H9 (cell line): ENCODE data around the gene RASGRF2. TPM values are rescaled to one million over a fixed set of nuclear protein-coding genes. Genes with fewer than 3 reads are reported as not detected.

Source experiments
- DNase-seq: peaks from one replicate; pipeline ENCODE4 v3.0.0-alpha.2; 2017
- H2AFZ ChIP-seq: one replicate; pipeline ENCODE4 v1.6.1; 2013; ENCODE audit warnings: mild to moderate bottlenecking, low read length, control low read depth, moderate library complexity
- H2AK5ac ChIP-seq: 2 replicates; pipeline ENCODE4 v1.6.1; 2013; ENCODE audit warnings: low read length, control low read depth, mixed read lengths; ENCODE audit not compliant: insufficient read length
- H2BK120ac ChIP-seq: one replicate; pipeline ENCODE4 v1.6.1; 2013; ENCODE audit warnings: low read depth, mild to moderate bottlenecking, low read length, control low read depth, inconsistent platforms; ENCODE audit not compliant: poor library complexity, severe bottlenecking
- H2BK12ac ChIP-seq: 2 replicates; pipeline ENCODE4 v1.6.1; 2013; ENCODE audit warnings: low read length, control low read depth, mixed read lengths, low read depth; ENCODE audit not compliant: insufficient read length
- H2BK15ac ChIP-seq: 2 replicates; pipeline ENCODE4 v1.6.1; 2013; ENCODE audit warnings: low read depth, low read length, control low read depth
- H2BK20ac ChIP-seq: one replicate; pipeline ENCODE4 v1.6.1; 2013; ENCODE audit warnings: low read depth, mild to moderate bottlenecking, low read length, control low read depth, inconsistent platforms; ENCODE audit not compliant: poor library complexity, severe bottlenecking
- H2BK5ac ChIP-seq: 2 replicates; pipeline ENCODE4 v1.6.1; 2013; ENCODE audit warnings: low read length, control low read depth, mixed read lengths; ENCODE audit not compliant: insufficient read length
- H3K14ac ChIP-seq: 2 replicates; pipeline ENCODE4 v1.6.1; 2013; ENCODE audit warnings: low read length, control low read depth; ENCODE audit not compliant: insufficient read depth
- H3K18ac ChIP-seq: 2 replicates; pipeline ENCODE4 v1.6.1; 2013; ENCODE audit warnings: low read depth, mild to moderate bottlenecking, mixed read lengths, low read length, control low read depth; ENCODE audit not compliant: insufficient read length
- H3K23ac ChIP-seq: 2 replicates; pipeline ENCODE4 v1.6.1; 2013; ENCODE audit warnings: low read length, control low read depth, mixed read lengths, low read depth; ENCODE audit not compliant: insufficient read length
- H3K23me2 ChIP-seq: 2 replicates; pipeline ENCODE4 v1.6.1; 2013; ENCODE audit warnings: low read depth, mild to moderate bottlenecking, mixed read lengths, low read length, control low read depth; ENCODE audit not compliant: insufficient read length, poor library complexity, severe bottlenecking
- H3K27ac ChIP-seq: 2 replicates; pipeline ENCODE4 v1.5.1; 2013; ENCODE audit warnings: low read length, control low read depth, mixed read lengths, low read depth; ENCODE audit not compliant: insufficient read length
- H3K27me3 ChIP-seq: 2 replicates; pipeline ENCODE4 v1.6.1; 2013; ENCODE audit warnings: low read length, control low read depth, inconsistent platforms; ENCODE audit not compliant: insufficient read depth
- H3K4ac ChIP-seq: 2 replicates; pipeline ENCODE4 v1.6.1; 2013; ENCODE audit warnings: low read depth, mild to moderate bottlenecking, control low read depth, inconsistent platforms, low read length, moderate library complexity
- H3K4me1 ChIP-seq: 2 replicates; pipeline ENCODE4 v1.6.1; 2013; ENCODE audit warnings: low read length, control low read depth, inconsistent platforms; ENCODE audit not compliant: insufficient read depth
- H3K4me2 ChIP-seq: 2 replicates; pipeline ENCODE4 v1.6.1; 2013; ENCODE audit warnings: low read length, control low read depth, mixed read lengths; ENCODE audit not compliant: insufficient read length, insufficient read depth
- H3K56ac ChIP-seq: 2 replicates; pipeline ENCODE4 v1.6.1; 2013; ENCODE audit warnings: low read depth, mild to moderate bottlenecking, mixed read lengths, low read length, control low read depth; ENCODE audit not compliant: insufficient read length
- H3K79me1 ChIP-seq: 2 replicates; pipeline ENCODE4 v1.6.1; 2013; ENCODE audit warnings: low read depth, mild to moderate bottlenecking, moderate library complexity, low read length, control low read depth, inconsistent platforms; ENCODE audit not compliant: insufficient read depth, poor library complexity, severe bottlenecking
- H3K79me2 ChIP-seq: 2 replicates; pipeline ENCODE4 v1.6.1; 2013; ENCODE audit warnings: low read length, control low read depth, inconsistent platforms; ENCODE audit not compliant: insufficient read depth
- H3K9ac ChIP-seq: 2 replicates; pipeline ENCODE4 v1.6.1; 2013; ENCODE audit warnings: low read length, control low read depth, mixed read lengths; ENCODE audit not compliant: insufficient read length; ENCODE audit errors: extremely low read depth
- H3K9me3 ChIP-seq: one replicate; pipeline ENCODE4 v1.6.1; 2013; ENCODE audit warnings: low read depth, low read length, inconsistent platforms; ENCODE audit not compliant: control insufficient read depth
- H3T11ph ChIP-seq: one replicate; pipeline ENCODE4 v1.6.1; 2013; ENCODE audit warnings: mild to moderate bottlenecking, low read length, control low read depth, inconsistent platforms
- H4K20me1 ChIP-seq: one replicate; pipeline ENCODE4 v1.6.1; 2013; ENCODE audit not compliant: control insufficient read depth, insufficient read length, insufficient read depth
- H4K5ac ChIP-seq: 2 replicates; pipeline ENCODE4 v1.6.1; 2013; ENCODE audit warnings: low read depth, mild to moderate bottlenecking, mixed read lengths, low read length, control low read depth; ENCODE audit not compliant: insufficient read length
- H4K8ac ChIP-seq: replicated peaks from 2 replicates; pipeline ENCODE4 v1.6.1; 2013; ENCODE audit warnings: low read length, control low read depth, mixed read lengths, low read depth; ENCODE audit not compliant: insufficient read length
- H4K91ac ChIP-seq: 2 replicates; pipeline ENCODE4 v1.6.1; 2013; ENCODE audit warnings: low read depth, mild to moderate bottlenecking, moderate library complexity, mixed read lengths, low read length, control low read depth; ENCODE audit not compliant: insufficient read length
- H3K27ac Mint-ChIP-seq, 3 experiments: 2 replicates in 2 of 3; 3 replicates in 1 of 3; pipeline ENCODE4 v1.8.0; 2020 to 2021; ENCODE audit warnings: mixed read lengths in 3 of 3, mild to moderate bottlenecking in 1 of 3, moderate library complexity in 1 of 3
- H3K27me3 Mint-ChIP-seq: 2 replicates; pipeline ENCODE4 v1.8.0; 2021; ENCODE audit warnings: low read depth, mild to moderate bottlenecking, moderate library complexity, mixed read lengths
- H3K36me3 Mint-ChIP-seq, 3 experiments: 2 replicates in 2 of 3; 3 replicates in 1 of 3; pipeline ENCODE4 v1.8.0; 2020 to 2021; ENCODE audit warnings: low read depth in 3 of 3, mixed read lengths in 3 of 3; ENCODE audit not compliant: insufficient read depth in 1 of 3
- H3K4me1 Mint-ChIP-seq, 2 experiments: 2 replicates each; pipeline ENCODE4 v1.8.0; 2020; ENCODE audit warnings: mixed read lengths in 2 of 2
- H3K4me3 Mint-ChIP-seq, 2 experiments: 2 replicates in 1 of 2; 3 replicates in 1 of 2; pipeline ENCODE4 v1.8.0; 2020 to 2021; ENCODE audit warnings: mild to moderate bottlenecking in 2 of 2, mixed read lengths in 2 of 2, moderate library complexity in 1 of 2
- H3K9me3 Mint-ChIP-seq, 2 experiments: 2 replicates in 1 of 2; 3 replicates in 1 of 2; pipeline ENCODE4 v1.8.0; 2020; ENCODE audit warnings: mild to moderate bottlenecking in 2 of 2, mixed read lengths in 2 of 2, moderate library complexity in 1 of 2
- WGBS: extraction: QIAGEN DNeasy Blood & Tissue Kit; methylation state at CpG from one replicate; pipeline ENCODE4 v1.1.7; 2013; ENCODE audit warnings: missing lambda C conversion rate, low lambda C conversion rate, mixed read lengths; ENCODE audit not compliant: insufficient read length; ENCODE audit errors: extremely low coverage; 5-methylcytosine and 5-hydroxymethylcytosine counted together
- total RNA-seq: library from RNA; stranded (reverse); gene quantifications from 2 replicates; pipeline ENCODE4 v1.2.1, GENCODE V29; 2021
- TF ChIP-seq, protein P1 (sequence below): fragments of 200-600 bp; sonication (generic); conservative IDR thresholded peaks from 3 replicates; pipeline ENCODE4 v1.8.0; 2021; ENCODE audit warnings: antibody characterized with exemption, mild to moderate bottlenecking

RASGRF2 gene
- total RNA-seq, 1 experiment from 2014 or later: 13.5 TPM

DNA sequence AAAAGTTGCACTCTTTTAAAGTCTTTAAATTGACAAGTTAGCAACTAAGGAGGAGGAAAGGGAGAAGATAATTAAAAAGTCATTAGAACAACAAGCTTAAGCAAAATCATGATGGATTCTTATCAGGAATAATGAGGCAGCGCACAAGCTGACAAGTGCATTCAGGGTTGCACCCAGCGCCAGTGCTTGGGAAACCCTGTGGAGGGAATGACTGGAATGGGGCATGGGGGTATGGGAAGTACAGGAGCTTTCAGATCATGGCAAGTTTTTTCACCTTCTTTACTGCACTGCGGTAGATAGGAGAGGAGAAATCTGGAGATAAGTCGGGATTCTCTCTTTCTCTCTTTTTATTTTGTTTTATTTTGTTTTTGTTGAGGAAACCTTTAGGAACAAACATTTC lies 155.1 kb downstream of the RASGRF2 start:
- H2AFZ ChIP-seq: no peak overlapping the region
- H3K4ac ChIP-seq: no peak overlapping the region
- H2BK20ac ChIP-seq: no peak overlapping the region
- no peak overlapping the region for H3K14ac ChIP-seq
- no peak overlapping the region for H2BK12ac ChIP-seq
- H3K79me1 ChIP-seq: no peaks in the 10 kb centered on the region
- H3T11ph ChIP-seq: no peak overlapping the region
- DNase-seq: no peak
- Mint-ChIP-seq H3K4me3 (no peak overlapping the region), H3K4me1 (peaks cover 8 to 10% of the 10 kb centered on the region in 2 experiments), H3K36me3 (peaks cover 0 to 12% (median 0%) of the 10 kb centered on the region in 3 experiments; a peak in 2 of 7 replicates), H3K9me3 (no peaks in the 10 kb centered on the region), H3K27me3 (no peaks in the 10 kb centered on the region), H3K27ac (peak overlapping the region in 1 of 3 experiments; percentile 35; a peak in 1 of 7 replicates)
- no peaks in the 10 kb centered on the region for H3K4me1 ChIP-seq
- no peak overlapping the region for H4K8ac ChIP-seq
- H4K5ac ChIP-seq: no peak overlapping the region
- no peaks in the 10 kb centered on the region for H3K9me3 ChIP-seq
- no peak overlapping the region for H3K56ac ChIP-seq
- no peaks in the 10 kb centered on the region for H3K23me2 ChIP-seq
- no peak overlapping the region for H4K91ac ChIP-seq
- no peak overlapping the region for H3K27ac ChIP-seq
- WGBS: no CpG with 5 or more reads among the region's 4 CpGs
- H3K79me2 ChIP-seq: no peaks in the 10 kb centered on the region
- H3K18ac ChIP-seq: no peak overlapping the region
- H2AK5ac ChIP-seq: no peak overlapping the region
- H2BK120ac ChIP-seq: no peak overlapping the region
- no peak overlapping the region for H3K23ac ChIP-seq
- no peak overlapping the region for H2BK15ac ChIP-seq
- TF ChIP-seq, protein P1, sequence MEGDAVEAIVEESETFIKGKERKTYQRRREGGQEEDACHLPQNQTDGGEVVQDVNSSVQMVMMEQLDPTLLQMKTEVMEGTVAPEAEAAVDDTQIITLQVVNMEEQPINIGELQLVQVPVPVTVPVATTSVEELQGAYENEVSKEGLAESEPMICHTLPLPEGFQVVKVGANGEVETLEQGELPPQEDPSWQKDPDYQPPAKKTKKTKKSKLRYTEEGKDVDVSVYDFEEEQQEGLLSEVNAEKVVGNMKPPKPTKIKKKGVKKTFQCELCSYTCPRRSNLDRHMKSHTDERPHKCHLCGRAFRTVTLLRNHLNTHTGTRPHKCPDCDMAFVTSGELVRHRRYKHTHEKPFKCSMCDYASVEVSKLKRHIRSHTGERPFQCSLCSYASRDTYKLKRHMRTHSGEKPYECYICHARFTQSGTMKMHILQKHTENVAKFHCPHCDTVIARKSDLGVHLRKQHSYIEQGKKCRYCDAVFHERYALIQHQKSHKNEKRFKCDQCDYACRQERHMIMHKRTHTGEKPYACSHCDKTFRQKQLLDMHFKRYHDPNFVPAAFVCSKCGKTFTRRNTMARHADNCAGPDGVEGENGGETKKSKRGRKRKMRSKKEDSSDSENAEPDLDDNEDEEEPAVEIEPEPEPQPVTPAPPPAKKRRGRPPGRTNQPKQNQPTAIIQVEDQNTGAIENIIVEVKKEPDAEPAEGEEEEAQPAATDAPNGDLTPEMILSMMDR: no peak
- no peak overlapping the region for H3K9ac ChIP-seq
- no peak overlapping the region for H2BK5ac ChIP-seq
- no peak overlapping the region for H3K4me2 ChIP-seq
- H3K27me3 ChIP-seq: no peaks in the 10 kb centered on the region
- H4K20me1 ChIP-seq: no peaks in the 10 kb centered on the region
